Kidney (tissue), 14 donors: ENCODE results near the gene GRM1. TPM values are rescaled to one million over a fixed set of nuclear protein-coding genes. Genes with fewer than 3 reads are reported as not detected.

Experiments
- DNase-seq, 5 donors: peaks; one replicate each; pipeline ENCODE4 v3.0.0-alpha.2; 2013 to 2020
- FAIRE-seq: peaks from 2 replicates; lab custom pipeline; 2012; peaks lifted over from hg19 to GRCh38; lab: Jason Lieb, UNC
- H3K27ac ChIP-seq, 2 donors: one replicate each; pipeline ENCODE4 v1.7.0; 2013; ENCODE audit warnings: low read depth in 2 of 2, low read length in 2 of 2, inconsistent platforms in 1 of 2
- H3K27me3 ChIP-seq: one replicate; pipeline ENCODE4 v1.7.1; 2013; ENCODE audit warnings: low read length, inconsistent platforms; ENCODE audit not compliant: control insufficient read depth, insufficient read depth
- H3K36me3 ChIP-seq, 3 donors: one replicate each; pipeline versions ENCODE4 v1.7.0 to v1.7.1; 2013; ENCODE audit warnings: low read length in 3 of 3, control low read depth in 1 of 3, inconsistent platforms in 1 of 3; ENCODE audit not compliant: insufficient read depth in 3 of 3, control insufficient read depth in 2 of 3
- H3K4me1 ChIP-seq, 3 donors: one replicate each; pipeline versions ENCODE4 v1.7.0 to v1.7.1; 2013; ENCODE audit warnings: low read length in 3 of 3, inconsistent platforms in 1 of 3, low read depth in 1 of 3; ENCODE audit not compliant: control insufficient read depth in 2 of 3, insufficient read depth in 2 of 3
- H3K4me3 ChIP-seq, 3 donors: one replicate each; pipeline versions ENCODE4 v1.7.0 to v1.8.1; 2013; ENCODE audit warnings: low read length in 3 of 3, control low read depth in 1 of 3, inconsistent platforms in 1 of 3
- H3K9ac ChIP-seq, 3 donors: one replicate each; pipeline versions ENCODE4 v1.7.0 to v1.7.1; 2013; ENCODE audit warnings: low read length in 3 of 3, control low read depth in 1 of 3, inconsistent platforms in 1 of 3
- H3K9me3 ChIP-seq, 3 donors: one replicate each; pipeline versions ENCODE4 v1.7.0 to v1.7.1; 2013; ENCODE audit warnings: low read length in 3 of 3, control low read depth in 1 of 3, inconsistent platforms in 1 of 3; ENCODE audit not compliant: control insufficient read depth in 2 of 3, insufficient read depth in 1 of 3
- CTCF ChIP-seq: IDR thresholded peaks from 3 replicates; pipeline ENCODE4 v1.5.1; 2012; ENCODE audit warnings: mild to moderate bottlenecking, moderate library complexity, borderline replicate concordance; ENCODE audit not compliant: insufficient read depth; ENCODE audit errors: extremely low read depth
- intact Hi-C: fragments of 100-400 bp; cut with DNase I; formaldehyde crosslinking; loops from one replicate; pipeline ENCODE4 v1.11.1; 2022
- polyA plus RNA-seq: library from polyadenylated mRNA; stranded (reverse); fragments of 350-450 nt; fragmentation: Illumina TruSeq; extraction: RNeasy Lipid Tissue Mini Kit (QIAGEN cat#74804); gene quantifications from one replicate; pipeline ENCODE4 v1.2.3, GENCODE V29; 2014; ENCODE audit warnings: low read depth, low replicate concordance; ENCODE audit not compliant: insufficient read depth
- total RNA-seq: library from RNA; stranded (reverse); fragmentation: NEBNext Ultra II Directional; extraction: Animal tissue kit (Norgen Biotek cat#: 25700); gene quantifications from one replicate; pipeline ENCODE4 v1.2.1, GENCODE V29; 2021
- donor health status: control.
- donor health status: control.
- donor health status: control.
- donor health status: control.
- donor health status: control.
- donor health status: DM: yes; HTN: yes; CAD: no.
- donor health status: Normal renal cell carcinoma (clear cell type).

Gene GRM1
- total and polyA plus RNA-seq, 2 donors from 2014 or later = 0.19 to 0.82 TPM

DNA sequence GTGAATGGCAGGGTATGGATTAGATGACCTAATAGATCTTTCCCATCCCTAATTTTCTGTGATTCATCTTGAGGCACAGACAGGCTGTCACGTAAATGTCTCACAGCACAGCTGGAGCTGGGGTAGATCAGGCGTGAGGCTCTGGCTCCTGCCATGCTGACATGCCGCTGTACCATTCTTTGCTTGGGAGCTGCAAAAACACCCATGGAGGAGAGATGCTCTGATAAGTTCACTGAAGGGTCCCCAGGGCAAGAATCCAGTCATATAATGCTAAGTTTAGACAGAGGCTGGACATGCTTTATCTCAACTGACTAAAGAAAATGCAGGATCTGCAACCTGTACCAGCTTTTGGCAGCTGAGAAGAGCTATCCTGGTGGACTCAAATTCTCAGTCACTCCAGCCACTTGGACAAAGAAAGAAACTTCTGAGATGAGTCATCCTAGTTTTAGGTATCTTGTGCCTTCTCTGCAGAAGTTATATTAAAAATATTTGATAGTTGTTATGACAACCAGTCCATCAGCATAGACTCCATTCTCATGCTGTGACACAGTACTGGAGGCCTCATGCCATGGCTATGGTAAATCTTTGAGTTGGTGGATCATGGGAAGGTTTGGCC is 329.7 kb downstream of the GRM1 start:
- Histone ChIP-seq H3K9me3 (no peaks in the 10 kb centered on the region), H3K9ac (no peak overlapping the region), H3K4me1 (no peaks in the 10 kb centered on the region), H3K27ac (no peak overlapping the region), H3K36me3 (no peaks in the 10 kb centered on the region), H3K27me3 (no peaks in the 10 kb centered on the region), H3K4me3 (no peak overlapping the region)
- no peak for FAIRE-seq
- intact Hi-C loops = no loop called here
- TF ChIP-seq CTCF = no peak
- DNase-seq = no peak

- Histone ChIP-seq H3K9ac (no peak overlapping the region), H3K9me3 (no peaks in the 10 kb centered on the region), H3K27me3 (no peaks in the 10 kb centered on the region), H3K27ac (no peak overlapping the region), H3K4me3 (no peak overlapping the region), H3K4me1 (no peaks in the 10 kb centered on the region), H3K36me3 (no peaks in the 10 kb centered on the region)
- FAIRE-seq (no peak), DNase-seq (no peak)
- intact Hi-C loops = no loop called here
- no peak for TF ChIP-seq CTCF
Observed at GRCh38 chr6:146359131-146359530, 330.3 kb downstream of the GRM1 start.

DNA sequence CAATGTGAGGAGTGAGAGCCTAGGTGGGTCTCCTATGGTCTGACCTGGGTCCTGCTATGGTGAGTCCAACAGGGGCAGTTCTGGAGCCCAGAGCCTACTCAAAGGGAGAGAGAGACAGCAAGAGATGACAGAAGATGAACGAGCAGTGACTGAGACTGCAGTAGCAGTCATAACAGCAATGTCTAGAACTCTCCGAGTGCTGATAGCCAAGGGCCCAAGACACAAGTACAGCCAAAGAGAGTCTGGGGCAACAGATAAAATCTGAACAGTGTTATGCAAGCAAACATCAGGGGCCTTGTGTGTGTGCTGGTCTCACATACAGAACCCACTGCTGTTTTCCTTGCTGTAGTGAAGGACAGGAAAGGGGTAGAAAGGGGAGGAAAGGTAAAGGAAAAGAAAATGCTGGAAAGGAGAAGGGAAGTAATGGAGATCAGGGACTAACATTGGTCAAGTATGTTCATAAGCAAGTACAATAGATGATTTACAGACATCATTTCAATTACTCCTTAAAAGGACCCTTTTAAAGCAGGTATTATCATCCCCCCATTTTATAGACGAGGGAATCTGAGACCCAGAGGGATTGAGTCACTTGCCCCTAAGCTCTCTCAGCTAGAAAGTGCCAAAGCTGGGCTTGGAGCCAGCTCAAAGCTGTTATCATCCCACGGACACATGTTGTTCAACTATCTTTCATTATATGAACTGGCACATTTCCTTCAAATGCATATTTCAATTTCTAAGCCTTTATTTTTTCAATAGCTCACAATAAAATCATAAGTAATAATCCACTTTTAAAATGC is 332.5 kb downstream of the GRM1 start:
- intact Hi-C loops = no loop called here
- H3K4me1 ChIP-seq = no peaks in the 10 kb centered on the region
- H3K27me3 ChIP-seq = no peaks in the 10 kb centered on the region
- no peak overlapping the region for H3K4me3 ChIP-seq
- TF ChIP-seq CTCF = no peak
- H3K27ac ChIP-seq = no peak overlapping the region
- H3K9me3 ChIP-seq = no peaks in the 10 kb centered on the region
- H3K9ac ChIP-seq = no peak overlapping the region
- DNase-seq = no peak
- H3K36me3 ChIP-seq = no peaks in the 10 kb centered on the region
- FAIRE-seq = no peak
